K562 (cell line): ENCODE results near the gene TBC1D1. TPM values are rescaled to one million over a fixed set of nuclear protein-coding genes. Genes with fewer than 3 reads are reported as not detected.

ENCODE experiments used
- CXXC5 ChIP-seq: fragments of 250-450 bp; sonication (Bioruptor Pico); IDR thresholded peaks from 2 replicates; pipeline ENCODE4 v1.8.0; 2022; ENCODE audit warnings: inconsistent platforms, mild to moderate bottlenecking, moderate library complexity
- DEAF1 ChIP-seq: fragments of 450-650 bp; formaldehyde crosslinking; IDR thresholded peaks from 2 replicates; pipeline ENCODE4 v1.4.0; 2020; ENCODE audit warnings: mild to moderate bottlenecking, moderate library complexity
- ELF1 ChIP-seq: fragments of 200-800 bp; sonication (Bioruptor generic); IDR thresholded peaks from 2 replicates; pipeline ENCODE4 v1.6.1; 2016; ENCODE audit warnings: missing genetic modification characterization, missing compliant biosample characterization
- ERF ChIP-seq: fragments of 450-650 bp; formaldehyde crosslinking; IDR thresholded peaks from 2 replicates; pipeline ENCODE4 v1.4.0; 2020; ENCODE audit warnings: mild to moderate bottlenecking, mixed read lengths
- ID3 ChIP-seq, 2 experiments: fragments of 250-450 bp in 1 of 2; fragments of 450-650 bp in 1 of 2; sonication (Bioruptor Pico) in 1 of 2; IDR thresholded peaks; 2 replicates each; pipeline versions ENCODE4 v1.6.1 to v1.8.0; 2016 to 2021; ENCODE audit warnings: mild to moderate bottlenecking in 2 of 2, moderate library complexity in 2 of 2, missing compliant biosample characterization in 1 of 2, missing genetic modification characterization in 1 of 2
- JUND ChIP-seq, 2 experiments: IDR thresholded peaks; 2 replicates in 1 of 2; 3 replicates in 1 of 2; pipeline ENCODE4 v1.6.1; 2011; ENCODE audit warnings: borderline replicate concordance in 2 of 2, low read depth in 2 of 2, low read length in 2 of 2, improper control_type of control experiment in 1 of 2, missing biosample characterization in 1 of 2, missing genetic modification characterization in 1 of 2, missing genetic modification reagents in 1 of 2
- MTA2 ChIP-seq: fragments of 450-650 bp; IDR thresholded peaks from 2 replicates; pipeline ENCODE4 v1.6.1; 2016; ENCODE audit warnings: low read depth
- NONO ChIP-seq, 2 experiments: fragments of 200-400 bp in 1 of 2; fragments of 450-650 bp in 1 of 2; formaldehyde crosslinking in 1 of 2; IDR thresholded peaks; 2 replicates each; pipeline ENCODE4 v1.6.1; 2017; ENCODE audit warnings: low read depth in 2 of 2, mild to moderate bottlenecking in 2 of 2, moderate library complexity in 2 of 2, low read length in 1 of 2
- NR2F6 ChIP-seq: fragments of 450-650 bp; formaldehyde crosslinking; IDR thresholded peaks from 2 replicates; pipeline ENCODE4 v1.4.0; 2020; ENCODE audit warnings: mild to moderate bottlenecking
- NUFIP1 ChIP-seq: fragments of 450-650 bp; IDR thresholded peaks from 2 replicates; pipeline ENCODE4 v1.6.1; 2018; ENCODE audit not compliant: partially characterized antibody
- OTX1 ChIP-seq: fragments of 450-650 bp; formaldehyde crosslinking; IDR thresholded peaks from 2 replicates; pipeline ENCODE4 v1.4.0; 2022; ENCODE audit warnings: mild to moderate bottlenecking
- RBM14 ChIP-seq: fragments of 200-400 bp; formaldehyde crosslinking; IDR thresholded peaks from 2 replicates; pipeline ENCODE4 v1.6.1; 2018; ENCODE audit warnings: low read depth, mild to moderate bottlenecking, low read length, moderate library complexity, borderline replicate concordance; ENCODE audit not compliant: insufficient read depth
- RCOR1 ChIP-seq, 2 experiments: IDR thresholded peaks; 2 replicates each; pipeline ENCODE4 v1.6.1; 2012; ENCODE audit warnings: low read depth in 2 of 2, low read length in 2 of 2, borderline replicate concordance in 1 of 2, improper control_type of control experiment in 1 of 2
- TAF1 ChIP-seq: IDR thresholded peaks from 2 replicates; pipeline ENCODE4 v1.6.1; 2011; ENCODE audit warnings: mild to moderate bottlenecking, low read length, moderate library complexity; ENCODE audit not compliant: insufficient read depth, control insufficient read depth, severe bottlenecking; ENCODE audit errors: extremely low read depth
- UBTF ChIP-seq, 2 experiments: IDR thresholded peaks; 2 replicates each; pipeline ENCODE4 v1.6.1; 2012; ENCODE audit warnings: improper control_type of control experiment in 2 of 2, low read depth in 2 of 2, low read length in 2 of 2, borderline replicate concordance in 1 of 2
- ZEB2 ChIP-seq: fragments of 450-650 bp; IDR thresholded peaks from 2 replicates; pipeline ENCODE4 v1.6.1; 2016
- ZNF217 ChIP-seq: sonication (generic); formaldehyde crosslinking; IDR thresholded peaks from 2 replicates; pipeline ENCODE4 v1.8.0; 2022; ENCODE audit warnings: mild to moderate bottlenecking, missing genetic modification reagents
- ZNF224 ChIP-seq: sonication (generic); formaldehyde crosslinking; IDR thresholded peaks from 2 replicates; pipeline ENCODE4 v1.8.0; 2022; ENCODE audit warnings: mild to moderate bottlenecking, missing genetic modification reagents
- ZNF3 ChIP-seq: fragments of 250-450 bp; sonication (Bioruptor Pico); IDR thresholded peaks from 2 replicates; pipeline ENCODE4 v1.5.0; 2021; ENCODE audit warnings: mild to moderate bottlenecking, moderate library complexity
- ZNF384 ChIP-seq: IDR thresholded peaks from 2 replicates; pipeline ENCODE4 v1.6.1; 2012; ENCODE audit warnings: low read depth, low read length, improper control_type of control experiment
- ZNF589 ChIP-seq: fragments of 200-800 bp; sonication (Bioruptor generic); IDR thresholded peaks from 2 replicates; pipeline ENCODE4 v1.6.1; 2016; ENCODE audit warnings: low read depth, missing genetic modification characterization, missing compliant biosample characterization
- polyA plus RNA-seq, 8 experiments: library from polyadenylated mRNA; depleted of rRNA in 4 of 8; stranded (reverse) in 5 of 8; unstranded in 3 of 8; fragments of >200 nt; fragmentation: Nextera tagmentation in 2 of 8; fragmentation: Illumina TruSeq in 1 of 8; extraction: Ambion mirVana in 2 of 8; extraction: Trizol in 1 of 8; gene quantifications; 2 replicates each; pipeline versions ENCODE4 v1.2.1 to v1.2.3, GENCODE V29; 2011 to 2014; ENCODE audit warnings: inconsistent platforms in 1 of 8, missing spikeins in 1 of 8
- total RNA-seq, 7 experiments: library from RNA; depleted of rRNA in 6 of 7; stranded (reverse); fragments of >200 nt in 6 of 7; fragmentation: Illumina TruSeq in 2 of 7; extraction: Trizol in 2 of 7; gene quantifications; 2 replicates each; pipeline versions ENCODE4 v1.2.1 to v1.2.3, GENCODE V29; 2011 to 2021; ENCODE audit warnings: low replicate concordance in 1 of 7
- TF ChIP-seq, protein P1 (sequence below): sonication (generic); formaldehyde crosslinking; IDR thresholded peaks from 2 replicates; pipeline ENCODE4 v1.4.0; 2020; ENCODE audit warnings: mild to moderate bottlenecking, missing genetic modification reagents

TBC1D1 gene
- total and polyA plus RNA-seq, 9 of the 15 experiments (the other 6 are each of a cell fraction or from before 2014, with no cell fraction given): 0.59 to 14.2 (median 8.8) TPM

DNA sequence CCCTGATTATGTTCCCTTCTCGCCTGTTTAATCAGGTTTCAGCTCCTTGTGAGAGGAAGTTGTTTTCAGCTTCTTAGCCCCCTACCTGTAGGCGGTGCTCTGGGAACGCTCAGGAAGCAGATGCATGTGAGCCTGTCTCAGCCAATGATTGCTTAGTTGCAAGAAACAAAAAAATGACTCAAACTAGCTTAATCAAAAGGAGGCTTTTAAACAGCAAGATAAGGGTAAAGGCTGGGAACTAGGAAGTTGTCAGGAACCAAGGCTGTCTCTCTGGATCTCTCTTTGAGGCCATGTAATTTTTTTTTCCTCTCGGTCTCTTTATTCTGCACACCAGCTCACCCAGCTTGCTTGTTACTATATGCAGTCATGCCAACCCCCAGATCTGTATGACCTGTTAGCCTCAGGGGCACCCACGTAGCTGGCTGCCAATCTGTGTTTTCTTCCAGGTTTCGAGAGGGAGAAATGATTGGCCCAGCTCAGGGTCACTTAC lies 178.4 kb downstream of the TBC1D1 start (continued):
- TF ChIP-seq ELF1 (peak; percentile 36; the same call in 1 of the 2 replicates), UBTF (IDR thresholded peaks at IDR 0.05; ENCODE audit: borderline replicate concordance in 1 of 2, low read depth in 2 of 2, low read length in 2 of 2) (no peak), ERF (CRISPR knock-in tag) (no peak), NUFIP1 (no peak), ZNF384 (peak; percentile 83), ZEB2 (no peak), RBM14 (no peak), TAF1 (no peak), ZNF3 (CRISPR knock-in tag) (no peak), OTX1 (CRISPR knock-in tag) (no peak), MTA2 (no peak), RCOR1 (IDR thresholded peaks at IDR 0.05; ENCODE audit: borderline replicate concordance in 1 of 2, low read depth in 2 of 2, low read length in 2 of 2) (peak in 1 of 2 experiments; percentile 38; a peak in 1 of 4 replicates), ZNF224 (CRISPR knock-in tag) (no peak), CXXC5 (CRISPR knock-in tag) (no peak), ZNF589 (CRISPR knock-in tag) (no peak), NONO (IDR thresholded peaks at IDR 0.05; ENCODE audit: low read depth in 2 of 2, low read length in 1 of 2) (no peak), JUND (IDR thresholded peaks at IDR 0.05; ENCODE audit: borderline replicate concordance, low read depth, low read length) (peak; percentile 71), JUND (tag; IDR thresholded peaks at IDR 0.05; ENCODE audit: borderline replicate concordance, low read depth, low read length) (no peak; the same call in 1 of the 3 replicates), NR2F6 (CRISPR knock-in tag) (no peak), ZNF217 (CRISPR knock-in tag) (no peak), ID3 (CRISPR knock-in tag; IDR thresholded peaks at IDR 0.05) (no peak), ID3 (tag; IDR thresholded peaks at IDR 0.05) (no peak), DEAF1 (CRISPR knock-in tag) (peak; percentile 81)
- TF ChIP-seq, protein P1, sequence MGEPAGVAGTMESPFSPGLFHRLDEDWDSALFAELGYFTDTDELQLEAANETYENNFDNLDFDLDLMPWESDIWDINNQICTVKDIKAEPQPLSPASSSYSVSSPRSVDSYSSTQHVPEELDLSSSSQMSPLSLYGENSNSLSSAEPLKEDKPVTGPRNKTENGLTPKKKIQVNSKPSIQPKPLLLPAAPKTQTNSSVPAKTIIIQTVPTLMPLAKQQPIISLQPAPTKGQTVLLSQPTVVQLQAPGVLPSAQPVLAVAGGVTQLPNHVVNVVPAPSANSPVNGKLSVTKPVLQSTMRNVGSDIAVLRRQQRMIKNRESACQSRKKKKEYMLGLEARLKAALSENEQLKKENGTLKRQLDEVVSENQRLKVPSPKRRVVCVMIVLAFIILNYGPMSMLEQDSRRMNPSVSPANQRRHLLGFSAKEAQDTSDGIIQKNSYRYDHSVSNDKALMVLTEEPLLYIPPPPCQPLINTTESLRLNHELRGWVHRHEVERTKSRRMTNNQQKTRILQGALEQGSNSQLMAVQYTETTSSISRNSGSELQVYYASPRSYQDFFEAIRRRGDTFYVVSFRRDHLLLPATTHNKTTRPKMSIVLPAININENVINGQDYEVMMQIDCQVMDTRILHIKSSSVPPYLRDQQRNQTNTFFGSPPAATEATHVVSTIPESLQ (CRISPR knock-in tag): no peak
